Kidney epithelial cell (primary cell): ENCODE measurements around the gene CEP97. TPM values are rescaled to one million over a fixed set of nuclear protein-coding genes. Genes with fewer than 3 reads are reported as not detected.
A peak's percentile ranks its signal among the peaks of the same experiment; 100 is the strongest.
"Not testable (repeated sequence)": the region's sequence is repeated elsewhere in the genome, so short reads cannot be mapped to it uniquely, and the experiment has no call there.

ENCODE experiments used
- DNase-seq: peaks from one replicate; pipeline ENCODE4 v3.0.0-alpha.2; 2010; ENCODE audit warnings: low read depth
- H3K27me3 ChIP-seq: 2 replicates; pipeline ENCODE4 v1.6.0; 2011; ENCODE audit warnings: low read length; ENCODE audit not compliant: control insufficient read depth, insufficient read depth
- H3K36me3 ChIP-seq: 2 replicates; pipeline ENCODE4 v1.5.1; 2011; ENCODE audit warnings: low read length; ENCODE audit not compliant: control insufficient read depth, insufficient read depth
- H3K4me3 ChIP-seq: 2 replicates; pipeline ENCODE4 v1.5.1; 2011; ENCODE audit warnings: low read depth, mild to moderate bottlenecking, control low read depth, low read length
- total RNA-seq: library from RNA; depleted of rRNA; stranded (reverse); fragments of >200 nt; gene quantifications from 2 replicates; pipeline ENCODE4 v1.2.3, GENCODE V29; 2015
- TF ChIP-seq, protein P1 (sequence below): IDR thresholded peaks from 2 replicates; pipeline ENCODE4 v1.5.1; 2011; ENCODE audit warnings: mild to moderate bottlenecking, moderate library complexity, low read length, control low read depth, inconsistent platforms; ENCODE audit not compliant: insufficient read depth, poor library complexity, severe bottlenecking

CEP97 gene
- total RNA-seq, 1 donor from 2014 or later: 7.5 TPM

DNA sequence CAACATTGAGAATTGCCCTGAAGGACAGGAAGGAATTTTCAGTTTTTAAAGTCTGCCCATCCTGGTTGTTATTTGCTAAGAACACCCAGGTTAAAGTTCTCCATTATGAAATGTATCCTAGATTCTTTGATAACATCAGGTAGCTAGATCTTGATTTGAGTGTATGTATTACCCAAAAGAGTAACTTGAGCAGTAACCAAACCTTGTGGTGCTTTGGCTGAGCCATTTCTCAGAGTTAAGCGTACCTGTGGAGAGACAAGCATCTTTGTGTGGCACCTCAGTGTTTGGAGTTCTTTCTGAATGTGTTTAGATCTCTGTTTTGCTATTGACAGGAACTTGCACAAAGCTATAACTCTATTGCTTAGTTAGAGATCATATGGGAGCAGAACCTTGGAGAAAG, 20.4 kb downstream of the CEP97 start:
- TF ChIP-seq, protein P1, sequence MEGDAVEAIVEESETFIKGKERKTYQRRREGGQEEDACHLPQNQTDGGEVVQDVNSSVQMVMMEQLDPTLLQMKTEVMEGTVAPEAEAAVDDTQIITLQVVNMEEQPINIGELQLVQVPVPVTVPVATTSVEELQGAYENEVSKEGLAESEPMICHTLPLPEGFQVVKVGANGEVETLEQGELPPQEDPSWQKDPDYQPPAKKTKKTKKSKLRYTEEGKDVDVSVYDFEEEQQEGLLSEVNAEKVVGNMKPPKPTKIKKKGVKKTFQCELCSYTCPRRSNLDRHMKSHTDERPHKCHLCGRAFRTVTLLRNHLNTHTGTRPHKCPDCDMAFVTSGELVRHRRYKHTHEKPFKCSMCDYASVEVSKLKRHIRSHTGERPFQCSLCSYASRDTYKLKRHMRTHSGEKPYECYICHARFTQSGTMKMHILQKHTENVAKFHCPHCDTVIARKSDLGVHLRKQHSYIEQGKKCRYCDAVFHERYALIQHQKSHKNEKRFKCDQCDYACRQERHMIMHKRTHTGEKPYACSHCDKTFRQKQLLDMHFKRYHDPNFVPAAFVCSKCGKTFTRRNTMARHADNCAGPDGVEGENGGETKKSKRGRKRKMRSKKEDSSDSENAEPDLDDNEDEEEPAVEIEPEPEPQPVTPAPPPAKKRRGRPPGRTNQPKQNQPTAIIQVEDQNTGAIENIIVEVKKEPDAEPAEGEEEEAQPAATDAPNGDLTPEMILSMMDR: no peak
- Histone ChIP-seq H3K36me3 (no peaks in the 10 kb centered on the region), H3K27me3 (no peaks in the 10 kb centered on the region), H3K4me3 (no peak overlapping the region)
- no peak for DNase-seq

DNA sequence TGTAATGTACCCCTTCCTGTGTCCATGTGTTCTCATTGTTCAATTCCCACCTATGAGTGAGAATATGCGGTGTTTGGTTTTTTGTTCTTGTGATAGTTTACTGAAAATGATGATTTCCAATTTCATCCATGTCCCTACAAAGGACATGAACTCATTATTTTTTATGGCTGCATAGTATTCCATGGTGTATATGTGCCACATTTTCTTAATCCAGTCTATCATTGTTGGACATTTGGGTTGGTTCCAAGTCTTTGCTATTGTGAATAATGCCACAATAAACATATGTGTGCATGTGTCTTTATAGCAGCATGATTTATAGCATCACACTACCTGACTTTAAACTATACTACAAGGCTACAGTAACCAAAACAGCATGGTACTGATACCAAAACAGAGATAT, 21.5 kb downstream of the CEP97 start:
- H3K27me3 ChIP-seq, H3K36me3 ChIP-seq: not testable (repeated sequence)

DNA sequence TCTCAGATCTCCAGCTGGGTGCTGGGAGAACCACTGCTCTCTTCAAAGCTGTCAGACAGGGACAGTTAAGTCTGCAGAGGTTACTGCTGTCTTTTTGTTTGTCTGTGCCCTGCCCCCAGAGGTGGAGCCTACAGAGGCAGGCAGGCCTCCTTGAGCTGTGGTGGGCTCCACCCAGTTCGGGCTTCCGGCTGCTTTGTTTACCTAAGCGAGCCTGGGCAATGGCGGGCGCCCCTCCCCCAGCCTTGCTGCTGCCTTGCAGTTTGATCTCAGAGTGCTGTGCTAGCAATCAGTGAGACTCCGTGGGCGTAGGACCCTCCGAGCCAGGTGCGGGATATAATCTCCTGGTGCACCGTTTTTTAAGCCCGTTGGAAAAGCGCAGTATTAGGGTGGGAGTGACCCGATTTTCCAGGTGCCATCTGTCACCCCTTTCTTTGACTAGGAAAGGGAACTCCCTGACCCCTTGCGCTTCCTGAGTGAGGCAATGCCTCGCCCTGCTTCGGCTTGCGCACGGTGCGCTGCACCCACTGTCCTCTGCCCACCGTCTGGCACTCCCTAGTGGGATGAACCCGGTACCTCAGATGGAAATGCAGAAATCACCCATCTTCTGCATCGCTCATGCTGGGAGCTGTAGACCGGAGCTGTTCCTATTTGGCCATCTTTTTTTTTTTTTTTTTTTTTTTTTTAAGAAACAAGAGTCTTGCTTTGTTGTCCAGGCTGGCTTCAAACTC, 29.1 kb downstream of the CEP97 start:
- not testable (repeated sequence) for H3K4me3 ChIP-seq, DNase-seq, H3K27me3 ChIP-seq, H3K36me3 ChIP-seq

More for the DNA sequence above, 21.5 kb downstream of the CEP97 start:
- DNase-seq, H3K4me3 ChIP-seq: not testable (repeated sequence)

- peaks cover 1% of the 10 kb centered on the region for H3K36me3 ChIP-seq
- no peak for DNase-seq
- H3K27me3 ChIP-seq: no peaks in the 10 kb centered on the region
- TF ChIP-seq, protein P1: no peak
- H3K4me3 ChIP-seq: no peak overlapping the region
Measured at GRCh38 chr3:101758224-101758623, 33.8 kb downstream of the CEP97 start.

DNA sequence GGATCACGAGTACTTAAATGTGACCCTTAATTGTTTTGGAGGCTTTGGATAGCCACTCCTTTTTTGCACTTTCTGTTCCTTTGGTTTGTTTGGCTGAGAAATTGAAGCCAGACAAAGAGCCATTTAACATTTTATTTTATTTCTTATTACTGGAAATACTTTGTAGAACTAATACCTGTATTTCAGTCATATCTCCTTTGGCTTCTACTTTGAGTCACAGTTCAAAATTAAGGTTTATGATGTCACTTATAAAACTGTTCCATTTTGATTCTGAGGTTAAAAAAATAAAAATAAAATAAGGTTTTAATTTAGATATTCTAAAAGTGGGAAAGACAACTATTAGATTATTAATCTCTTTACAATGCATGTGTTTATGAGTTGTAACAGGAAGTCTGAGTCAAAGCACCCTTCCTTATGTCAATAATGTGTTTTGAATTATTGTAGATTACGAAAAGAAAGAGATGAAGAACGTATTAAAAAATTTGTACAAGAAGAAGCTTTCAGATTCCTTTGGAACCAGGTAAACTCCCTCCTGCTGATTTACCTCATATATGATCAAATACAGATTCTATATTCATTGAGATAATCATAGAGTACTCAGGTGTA, 37.7 kb downstream of the CEP97 start:
- H3K36me3 ChIP-seq: no peaks in the 10 kb centered on the region
- no peak for DNase-seq
- H3K4me3 ChIP-seq: no peak overlapping the region
- TF ChIP-seq, protein P1: no peak
- H3K27me3 ChIP-seq: no peaks in the 10 kb centered on the region

DNA sequence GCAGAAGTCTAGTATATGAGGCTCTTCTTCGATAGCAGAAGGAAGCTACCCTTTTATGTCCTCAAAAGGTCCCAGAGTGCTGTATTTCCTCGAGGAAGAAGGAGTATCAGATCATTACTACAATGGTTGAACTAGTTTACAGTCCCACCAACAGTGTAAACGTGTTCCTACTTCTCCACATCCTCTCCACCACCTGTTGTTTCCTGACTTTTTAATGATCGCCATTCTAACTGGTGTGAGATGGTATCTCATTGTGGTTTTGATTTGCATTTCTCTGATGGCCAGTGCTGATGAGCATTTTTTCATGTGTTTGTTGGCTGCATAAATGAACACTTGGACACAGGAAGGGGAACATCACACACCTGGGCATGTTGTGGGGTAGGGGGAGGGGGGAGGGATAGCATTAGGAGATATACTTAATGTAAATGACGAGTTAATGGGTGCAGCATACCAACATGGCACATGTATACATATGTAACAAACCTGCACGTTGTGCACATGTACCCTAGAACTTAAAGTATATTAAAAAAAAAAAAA, 53.4 kb downstream of the CEP97 start:
- not testable (repeated sequence) for H3K4me3 ChIP-seq, H3K36me3 ChIP-seq, DNase-seq, H3K27me3 ChIP-seq

DNA sequence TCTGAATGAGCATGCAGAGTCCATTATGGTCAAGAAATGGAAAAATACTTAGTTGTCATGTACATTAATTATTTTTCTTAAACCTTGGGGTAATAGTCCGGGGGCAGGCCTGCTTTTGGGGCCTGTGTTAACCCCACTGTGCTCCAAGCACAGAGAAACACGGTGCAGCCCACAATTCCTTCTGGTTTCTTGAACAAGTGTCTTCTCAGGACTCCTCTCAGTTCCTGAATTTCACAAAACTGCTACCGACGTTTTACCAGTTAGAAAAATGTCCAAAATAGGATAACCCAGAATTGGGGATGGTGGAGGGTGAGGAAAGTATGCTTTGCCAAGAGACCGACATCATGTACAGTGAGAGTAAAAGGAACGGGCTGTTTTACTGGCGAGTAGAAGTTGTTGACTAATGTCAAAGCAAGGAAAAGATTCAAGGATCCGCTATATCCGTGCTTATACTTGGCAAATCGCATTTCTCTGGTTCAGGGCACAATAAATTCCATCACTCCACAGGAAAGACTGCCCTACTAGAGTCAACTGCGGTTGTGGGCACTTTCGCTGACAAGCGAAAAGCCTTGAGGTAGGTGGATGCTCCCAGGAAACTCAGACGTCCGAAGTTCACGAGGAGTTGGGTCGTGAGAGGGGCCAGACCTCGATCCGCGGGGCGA, 54.1 kb downstream of the CEP97 start:
- Histone ChIP-seq H3K27me3 (no peaks in the 10 kb centered on the region), H3K4me3 (peak overlapping the region; percentile 63), H3K36me3 (no peaks in the 10 kb centered on the region)
- DNase-seq: no peak
- TF ChIP-seq, protein P1: no peak
